IPS-20b (cell line): ENCODE results near the gene RAD51B.
"Not testable (repeated sequence)": the region's sequence is repeated elsewhere in the genome, so short reads cannot be mapped to it uniquely, and the experiment has no call there.

Experiments used
- H3K27ac ChIP-seq: one replicate; pipeline ENCODE4 v1.5.1; 2013; ENCODE audit warnings: low read length
- H3K27me3 ChIP-seq: 2 replicates; pipeline ENCODE4 v1.6.1; 2013; ENCODE audit warnings: mild to moderate bottlenecking, low read length, inconsistent platforms; ENCODE audit not compliant: insufficient read depth
- H3K36me3 ChIP-seq: 2 replicates; pipeline ENCODE4 v1.6.1; 2013; ENCODE audit warnings: low read depth, mild to moderate bottlenecking, inconsistent platforms, low read length, moderate library complexity; ENCODE audit not compliant: insufficient read depth
- H3K4me1 ChIP-seq: 2 replicates; pipeline ENCODE4 v1.6.1; 2013; ENCODE audit warnings: mild to moderate bottlenecking, control low read depth, inconsistent platforms, low read length, moderate library complexity; ENCODE audit not compliant: insufficient read depth
- H3K4me3 ChIP-seq: 2 replicates; pipeline ENCODE4 v1.5.1; 2013; ENCODE audit warnings: mild to moderate bottlenecking, low read length, inconsistent platforms
- H3K9ac ChIP-seq: 2 replicates; pipeline ENCODE4 v1.6.1; 2013; ENCODE audit warnings: low read depth, mild to moderate bottlenecking, inconsistent platforms, low read length, moderate library complexity
- H3K9me3 ChIP-seq: 2 replicates; pipeline ENCODE4 v1.6.1; 2013; ENCODE audit warnings: mild to moderate bottlenecking, low read depth, low read length, inconsistent platforms; ENCODE audit not compliant: insufficient read depth

RAD51B gene

DNA sequence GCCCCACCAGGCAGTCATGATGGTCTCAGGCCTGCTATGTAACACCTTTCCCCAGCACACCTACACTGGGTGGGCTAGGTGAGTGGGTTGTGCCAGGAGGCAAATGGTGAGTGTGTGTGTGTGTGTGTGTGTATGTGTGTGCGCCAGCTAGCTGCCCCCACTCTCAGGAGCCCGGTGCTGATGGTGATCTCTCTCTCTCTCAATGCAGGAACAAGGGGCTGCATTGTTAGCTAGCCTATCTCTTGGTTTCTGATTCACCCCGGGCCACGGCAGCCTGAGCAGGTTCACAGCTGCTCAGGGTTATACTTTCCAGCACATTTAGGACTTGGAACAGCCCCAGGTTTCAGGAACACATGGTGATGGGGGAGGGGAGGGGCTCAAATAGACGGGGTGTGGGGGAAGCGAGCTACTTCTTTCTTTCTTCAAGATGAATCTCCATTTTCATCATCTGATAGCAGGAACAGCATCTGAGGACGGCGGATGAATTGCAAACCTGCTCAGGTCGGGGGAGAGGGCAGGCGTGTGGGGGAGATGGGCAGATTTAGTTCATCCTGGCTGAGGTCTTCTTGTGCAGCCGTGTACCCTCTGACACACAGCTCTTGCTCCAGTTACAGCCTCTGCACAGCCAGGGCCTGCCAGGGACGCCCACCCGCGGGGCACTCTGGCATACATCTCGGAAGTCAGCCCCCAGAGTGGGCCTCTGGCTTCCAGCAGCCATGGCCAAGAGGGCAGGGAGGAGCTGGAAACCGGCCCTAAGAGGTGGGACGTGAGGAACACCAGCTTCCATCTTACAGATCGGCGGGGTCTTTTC, 835.6 kb downstream of the RAD51B start:
- no peak overlapping the region for H3K4me3 ChIP-seq
- peaks cover 3% of the 10 kb centered on the region; the same call in 1 of the 2 replicates for H3K4me1 ChIP-seq
- H3K9ac ChIP-seq: no peak overlapping the region; the same call in 1 of the 2 replicates
- no peaks in the 10 kb centered on the region for H3K36me3 ChIP-seq
- no peaks in the 10 kb centered on the region for H3K9me3 ChIP-seq
- no peak overlapping the region for H3K27ac ChIP-seq
- H3K27me3 ChIP-seq: no peaks in the 10 kb centered on the region

DNA sequence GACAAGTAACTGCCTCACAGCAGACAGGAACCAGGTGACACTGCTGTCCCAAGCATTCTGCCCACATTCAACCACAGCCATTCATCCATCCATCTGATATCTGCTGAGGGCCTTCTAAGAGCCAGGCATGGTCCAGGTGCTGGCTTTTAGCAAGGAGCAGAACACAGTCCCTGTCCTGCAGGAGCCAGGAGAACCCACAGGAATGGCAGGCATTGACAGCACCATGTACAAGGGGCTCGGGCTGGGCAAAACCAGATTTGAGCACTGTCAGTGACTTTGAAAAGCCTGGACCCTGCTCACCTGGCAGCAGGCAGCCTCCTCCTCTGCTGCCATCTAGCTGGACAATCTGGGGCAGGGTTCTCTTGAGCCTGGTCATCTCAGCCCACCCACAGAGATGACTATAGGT, 836.3 kb downstream of the RAD51B start:
- Histone ChIP-seq H3K27ac (no peak overlapping the region), H3K4me3 (no peak overlapping the region), H3K9me3 (no peaks in the 10 kb centered on the region), H3K36me3 (no peaks in the 10 kb centered on the region), H3K27me3 (no peaks in the 10 kb centered on the region), H3K4me1 (peaks cover 3% of the 10 kb centered on the region; the same call in 1 of the 2 replicates), H3K9ac (no peak overlapping the region)

DNA sequence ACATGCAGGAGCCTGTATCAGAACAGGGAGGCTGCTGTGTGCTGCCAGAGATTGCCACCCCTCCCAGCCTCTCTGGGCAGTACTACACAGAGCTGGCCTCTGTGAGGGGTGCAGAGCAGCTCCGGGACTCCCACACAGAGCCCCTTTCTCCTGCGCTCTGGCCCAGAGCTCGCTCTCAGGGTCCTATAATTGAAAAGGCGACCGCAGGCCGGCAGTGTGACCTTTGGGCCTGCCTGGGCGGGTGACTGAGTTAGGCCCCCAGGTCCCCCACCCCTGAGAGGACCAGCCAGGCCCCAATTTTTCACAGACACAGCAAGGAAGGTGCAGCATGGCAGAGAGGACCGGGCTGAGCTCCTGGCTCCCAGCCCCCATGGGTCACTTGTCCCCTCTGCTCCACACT, 836.9 kb downstream of the RAD51B start:
- H3K27me3 ChIP-seq: no peaks in the 10 kb centered on the region
- no peak overlapping the region for H3K4me3 ChIP-seq
- H3K9me3 ChIP-seq: no peaks in the 10 kb centered on the region
- H3K9ac ChIP-seq: no peak overlapping the region
- H3K36me3 ChIP-seq: no peaks in the 10 kb centered on the region
- H3K27ac ChIP-seq: no peak overlapping the region
- H3K4me1 ChIP-seq: peaks cover 3% of the 10 kb centered on the region; the same call in 1 of the 2 replicates

DNA sequence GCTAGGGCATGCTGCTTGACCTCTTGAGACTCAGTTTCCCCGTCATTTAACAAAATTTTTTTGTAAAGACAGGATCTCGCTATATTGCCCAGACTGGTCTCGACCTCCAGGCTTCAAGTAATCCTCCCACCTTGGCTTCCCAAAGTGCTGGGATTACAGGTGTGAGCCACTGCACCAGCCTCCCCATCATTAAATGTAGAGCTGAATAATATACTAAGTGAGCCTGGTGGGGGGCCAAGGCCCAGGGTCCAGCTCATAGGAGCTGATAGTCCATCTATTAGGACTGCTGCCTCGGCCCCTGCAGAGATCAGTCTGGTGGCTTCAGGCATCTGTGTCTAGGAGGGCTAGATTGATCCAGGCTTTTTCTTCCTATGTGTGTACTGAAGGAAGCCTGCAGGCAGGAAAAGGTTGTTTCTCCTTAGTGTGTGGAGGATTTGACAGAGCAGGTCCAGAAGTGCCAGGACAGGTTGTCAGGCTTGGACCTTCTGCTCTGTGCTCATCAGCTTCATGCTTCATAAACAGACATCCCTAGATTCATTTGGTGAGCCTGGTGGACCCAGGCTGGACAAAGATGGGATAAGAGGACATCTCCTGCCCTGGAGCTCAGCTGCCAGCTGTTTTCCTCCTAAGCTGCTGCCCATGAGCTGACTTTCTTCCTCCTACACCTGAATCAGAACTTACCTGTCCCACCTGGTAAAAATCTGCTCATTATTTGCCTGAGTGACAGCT, 837.9 kb downstream of the RAD51B start:
- H3K4me1 ChIP-seq: peaks cover 3% of the 10 kb centered on the region; the same call in 1 of the 2 replicates
- H3K9ac ChIP-seq: no peak overlapping the region
- no peaks in the 10 kb centered on the region for H3K9me3 ChIP-seq
- H3K27me3 ChIP-seq: no peaks in the 10 kb centered on the region
- H3K36me3 ChIP-seq: no peaks in the 10 kb centered on the region
- no peak overlapping the region for H3K27ac ChIP-seq
- H3K4me3 ChIP-seq: no peak overlapping the region

DNA sequence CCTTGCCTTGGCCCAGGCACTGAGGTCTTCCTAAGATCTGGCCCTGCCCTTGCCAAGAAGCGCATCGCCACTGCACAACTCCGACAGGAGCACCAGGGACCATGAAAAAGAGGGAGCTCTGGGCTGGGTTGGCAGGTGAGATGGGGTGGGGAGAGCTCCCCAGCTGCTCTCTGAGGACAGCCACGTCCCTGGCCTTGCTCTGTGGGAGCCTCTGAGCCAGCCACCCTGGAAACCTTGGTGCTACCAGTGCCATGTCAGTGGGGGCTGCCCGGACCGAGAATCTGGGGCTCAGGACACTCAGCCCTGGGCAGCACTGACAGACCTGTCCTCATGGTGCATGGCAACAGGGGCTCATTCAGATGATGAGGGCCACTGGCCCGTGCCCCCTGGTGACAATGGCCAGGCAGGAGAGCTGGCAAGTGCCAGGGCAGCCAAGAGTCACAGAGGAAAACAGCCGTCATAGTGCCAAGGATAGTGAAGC, 838.5 kb downstream of the RAD51B start:
- H3K27me3 ChIP-seq: no peaks in the 10 kb centered on the region
- no peaks in the 10 kb centered on the region for H3K36me3 ChIP-seq
- no peaks in the 10 kb centered on the region for H3K9me3 ChIP-seq
- H3K27ac ChIP-seq: no peak overlapping the region
- no peak overlapping the region for H3K9ac ChIP-seq
- H3K4me1 ChIP-seq: peaks cover 3% of the 10 kb centered on the region; the same call in 1 of the 2 replicates
- no peak overlapping the region for H3K4me3 ChIP-seq

DNA sequence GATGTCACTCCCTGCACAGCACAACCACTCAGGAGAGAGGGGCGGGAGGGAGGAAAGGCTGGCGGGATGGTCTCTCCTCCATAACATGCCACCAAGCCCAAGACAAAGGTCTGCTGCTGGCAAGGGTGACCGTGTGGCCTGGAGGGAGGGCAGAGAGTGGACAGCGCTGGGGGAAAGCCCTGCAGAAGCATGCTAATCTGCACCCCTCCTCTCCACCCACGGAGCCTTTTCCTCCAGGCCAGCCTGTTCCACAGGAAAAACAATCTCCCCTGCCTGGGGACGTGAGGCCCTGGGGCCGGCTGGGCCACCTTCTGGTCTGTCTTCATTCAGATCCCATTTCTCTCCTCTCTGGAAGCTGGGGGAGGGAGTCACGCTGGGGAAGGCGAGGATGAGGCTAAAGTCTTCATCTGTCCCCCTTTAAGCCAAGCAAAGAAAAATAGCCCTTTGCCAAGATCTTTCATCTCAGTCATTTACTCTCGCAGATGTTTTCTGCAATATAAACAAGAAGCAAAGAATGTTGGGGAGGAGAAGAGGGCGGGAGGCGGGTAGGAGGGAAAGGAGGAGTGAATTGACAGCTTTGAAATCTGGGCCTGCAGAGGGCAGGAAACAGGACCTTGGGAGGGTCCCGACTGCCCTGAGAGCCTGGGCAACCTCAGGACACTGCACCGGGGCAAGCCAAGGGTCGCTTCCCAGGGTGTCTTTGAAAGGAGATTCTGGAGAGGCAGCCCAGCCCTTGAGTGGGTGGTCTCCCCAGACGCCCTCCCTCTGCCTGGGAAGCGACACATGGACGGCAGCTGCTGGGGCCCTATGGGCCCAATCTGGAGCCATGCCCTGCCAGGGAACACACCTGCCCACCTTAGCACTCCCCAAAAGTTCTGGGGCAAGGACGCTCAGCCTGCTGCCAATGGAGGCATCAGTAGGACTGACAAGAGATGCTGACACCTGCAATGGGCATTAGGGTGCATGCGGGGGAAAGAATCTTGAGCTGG, 839.7 kb downstream of the RAD51B start:
- H3K4me3 ChIP-seq: no peak overlapping the region
- no peaks in the 10 kb centered on the region for H3K27me3 ChIP-seq
- peaks cover 3% of the 10 kb centered on the region; the same call in 1 of the 2 replicates for H3K4me1 ChIP-seq
- H3K9ac ChIP-seq: no peak overlapping the region
- H3K27ac ChIP-seq: no peak overlapping the region
- no peaks in the 10 kb centered on the region for H3K36me3 ChIP-seq
- no peaks in the 10 kb centered on the region for H3K9me3 ChIP-seq

DNA sequence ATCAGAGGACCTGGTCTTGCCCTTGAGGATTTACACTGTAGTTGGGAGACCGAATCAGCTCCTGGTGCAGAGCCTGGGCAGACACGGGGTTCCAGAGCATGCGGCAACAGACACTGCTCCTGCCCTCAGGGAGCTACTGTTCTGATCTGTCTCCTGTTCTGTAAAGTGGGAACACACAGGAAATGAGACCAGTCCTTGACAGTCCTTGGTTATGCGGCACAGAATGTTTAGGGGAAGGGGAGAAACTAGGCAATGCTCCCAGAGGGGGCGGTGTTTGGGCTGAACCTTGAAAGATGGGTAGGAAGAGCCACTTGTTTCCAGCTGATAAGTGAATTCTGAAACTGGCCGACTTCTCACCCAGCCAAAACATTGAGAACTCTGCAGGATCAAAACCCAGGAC, 840.9 kb downstream of the RAD51B start:
- Histone ChIP-seq H3K4me3 (no peak overlapping the region), H3K36me3 (no peaks in the 10 kb centered on the region), H3K4me1 (peaks cover 3% of the 10 kb centered on the region; the same call in 1 of the 2 replicates), H3K9me3 (no peaks in the 10 kb centered on the region), H3K27me3 (no peaks in the 10 kb centered on the region), H3K9ac (no peak overlapping the region), H3K27ac (no peak overlapping the region)

DNA sequence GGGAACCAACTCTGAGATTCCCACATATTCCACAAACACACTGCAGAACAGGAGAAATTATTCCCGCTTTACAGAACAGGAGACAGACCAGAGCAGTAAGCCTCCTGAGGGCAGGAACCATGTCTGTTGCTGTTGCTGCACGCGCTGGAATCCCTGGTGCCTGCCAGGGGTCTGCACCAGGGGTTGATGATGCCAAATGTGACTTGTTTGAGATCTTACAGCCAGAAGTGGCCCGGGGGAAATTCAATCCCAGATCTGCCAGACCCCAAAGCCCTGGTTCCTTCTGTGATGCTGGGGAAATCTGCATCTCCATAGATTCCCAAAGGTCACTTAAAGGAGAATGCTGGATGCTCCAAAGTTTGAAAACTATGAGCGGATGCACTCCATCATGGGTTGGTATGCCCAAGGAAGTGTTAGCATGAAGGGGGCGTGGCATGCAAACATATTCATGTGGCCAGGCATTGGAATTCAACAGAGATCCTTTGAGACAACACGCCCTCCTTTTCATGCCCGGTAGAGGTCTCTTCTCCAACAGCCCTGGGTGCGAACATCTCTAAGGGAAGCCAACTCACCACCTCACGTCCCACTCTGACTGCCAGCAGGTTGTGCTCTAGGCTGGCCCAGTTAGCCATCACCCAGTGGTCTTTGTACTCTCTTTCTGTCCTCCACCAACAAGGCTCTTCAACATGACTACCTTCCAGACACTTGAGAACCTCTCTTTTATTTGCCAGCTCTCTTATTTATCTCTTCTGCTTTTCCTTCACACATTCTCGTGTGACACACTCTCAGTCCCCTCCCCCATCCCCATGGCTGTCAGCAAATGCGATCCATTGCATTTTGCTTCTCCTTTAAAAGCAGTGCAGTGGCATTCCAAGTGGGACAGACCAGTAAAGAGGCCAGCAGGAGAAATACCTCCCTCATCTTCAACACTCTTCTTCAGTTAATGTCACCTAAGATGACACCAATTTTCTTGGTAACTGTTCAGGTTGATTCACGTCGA, 841.9 kb downstream of the RAD51B start:
- Histone ChIP-seq H3K36me3 (no peaks in the 10 kb centered on the region), H3K4me1 (peaks cover 3% of the 10 kb centered on the region; the same call in 1 of the 2 replicates), H3K9ac (no peak overlapping the region)

DNA sequence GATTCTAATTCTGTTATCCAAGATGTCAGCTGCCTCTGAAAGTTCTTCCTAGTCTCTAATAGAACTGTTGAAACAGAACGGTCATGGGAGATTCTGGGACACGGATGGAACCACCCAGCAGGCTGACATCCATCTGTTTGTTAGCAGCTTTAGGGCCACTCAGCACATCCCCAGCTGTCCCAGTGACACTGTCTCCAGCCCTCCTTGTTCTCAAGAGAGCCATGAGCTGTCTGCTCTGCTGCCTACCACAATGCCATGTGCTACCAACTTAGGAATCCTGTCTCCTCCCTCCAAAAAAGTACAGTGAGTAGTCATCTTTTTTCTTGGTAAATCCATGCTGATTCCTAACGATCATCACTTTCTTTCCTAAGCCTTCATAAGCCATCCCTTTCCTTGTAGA, 842.8 kb downstream of the RAD51B start:
- no peaks in the 10 kb centered on the region for H3K27me3 ChIP-seq
- H3K27ac ChIP-seq: no peak overlapping the region
- no peak overlapping the region for H3K9ac ChIP-seq
- H3K9me3 ChIP-seq: no peaks in the 10 kb centered on the region
- no peaks in the 10 kb centered on the region for H3K36me3 ChIP-seq
- H3K4me1 ChIP-seq: peaks cover 3% of the 10 kb centered on the region; the same call in 1 of the 2 replicates
- H3K4me3 ChIP-seq: no peak overlapping the region

More for the DNA sequence above, 841.9 kb downstream of the RAD51B start:
- Histone ChIP-seq H3K4me3 (no peak overlapping the region), H3K27ac (no peak overlapping the region), H3K27me3 (no peaks in the 10 kb centered on the region), H3K9me3 (no peaks in the 10 kb centered on the region)

DNA sequence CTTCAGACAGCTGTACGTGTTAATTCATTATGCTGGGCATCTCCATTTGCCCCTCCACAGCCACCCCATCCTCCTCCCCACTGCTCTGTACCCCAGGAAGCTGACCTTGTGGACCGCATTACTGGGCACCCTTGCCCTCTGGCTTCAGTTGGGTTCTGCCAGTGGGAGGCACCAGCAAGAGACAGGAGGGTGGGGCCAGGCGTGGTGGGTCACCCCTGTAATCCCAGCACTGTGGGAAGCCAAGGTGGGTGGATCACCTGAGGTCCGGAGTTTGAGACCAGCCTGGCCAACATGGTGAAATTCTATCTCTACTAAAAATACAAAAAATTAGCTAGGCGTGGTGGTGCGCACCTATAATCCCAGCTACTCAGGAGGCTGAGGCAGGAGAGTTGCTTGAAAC, 843.2 kb downstream of the RAD51B start:
- not testable (repeated sequence) for H3K27ac ChIP-seq, H3K9me3 ChIP-seq, H3K9ac ChIP-seq, H3K4me1 ChIP-seq, H3K4me3 ChIP-seq, H3K27me3 ChIP-seq, H3K36me3 ChIP-seq
